ENCODE measurements around the gene PAEP. TPM values are rescaled to one million over a fixed set of nuclear protein-coding genes. Genes with fewer than 3 reads are reported as not detected.
A peak's percentile ranks its signal among the peaks of the same experiment; 100 is the strongest.

Gene PAEP
- total RNA-seq, 6 experiments from 2014 or later: not detected

- no peak overlapping the region for H3K4me3 ChIP-seq
- ATAC-seq: no peak
- no peaks in the 10 kb centered on the region for H3K4me1 ChIP-seq
- no peaks in the 10 kb centered on the region for H3K27me3 ChIP-seq
- 100% methylated on average over 1 of the region's 9 CpGs for WGBS (ENCODE audit: insufficient coverage, low coverage, low lambda C conversion rate, missing lambda C conversion rate)
- peak in 1 of 3 donors; percentile 26 for DNase-seq
- H3K27ac ChIP-seq: no peak overlapping the region
- intact Hi-C loops (cut with DNase I): no loop called here
- H3K9me3 ChIP-seq: no peaks in the 10 kb centered on the region
- no peaks in the 10 kb centered on the region for H3K36me3 ChIP-seq
- TF ChIP-seq POLR2A (IDR thresholded peaks at IDR 0.05): no peak
- TF ChIP-seq CTCF (IDR thresholded peaks at IDR 0.05): no peak
Measured at GRCh38 chr9:135588371-135588770, 26.8 kb downstream of the PAEP start.

- ATAC-seq (peak in 1 of 4 donors; percentile 8), DNase-seq (peak in 1 of 3 donors; percentile 41)
- Histone ChIP-seq H3K27ac (no peak overlapping the region), H3K4me3 (no peak overlapping the region), H3K9me3 (no peaks in the 10 kb centered on the region), H3K36me3 (no peaks in the 10 kb centered on the region), H3K4me1 (no peaks in the 10 kb centered on the region), H3K27me3 (no peaks in the 10 kb centered on the region)
- intact Hi-C loops (cut with DNase I): no loop called here
- TF ChIP-seq POLR2A (IDR thresholded peaks at IDR 0.05) (no peak), CTCF (IDR thresholded peaks at IDR 0.05) (no peak)
- no CpG with 5 or more reads among the region's 20 CpGs for WGBS (ENCODE audit: insufficient coverage, low coverage, low lambda C conversion rate, missing lambda C conversion rate)
Measured at GRCh38 chr9:135588886-135589595, 27.5 kb downstream of the PAEP start.

- Histone ChIP-seq H3K9me3 (no peaks in the 10 kb centered on the region), H3K27ac (no peak overlapping the region), H3K27me3 (no peaks in the 10 kb centered on the region), H3K36me3 (no peaks in the 10 kb centered on the region), H3K4me3 (no peak overlapping the region), H3K4me1 (no peaks in the 10 kb centered on the region)
- no peak for TF ChIP-seq CTCF (IDR thresholded peaks at IDR 0.05)
- no peak for TF ChIP-seq POLR2A (IDR thresholded peaks at IDR 0.05)
- 29% methylated on average over 2 of the region's 15 CpGs for WGBS (ENCODE audit: insufficient coverage, low coverage, low lambda C conversion rate, missing lambda C conversion rate)
- ATAC-seq (no peak), DNase-seq (peak in 1 of 3 donors; percentile 25)
- intact Hi-C loops (cut with DNase I): no loop called here
Measured at GRCh38 chr9:135589596-135590485, 28.3 kb downstream of the PAEP start.

GRCh38 chr9:135590486-135591079 is 29.0 kb downstream of the PAEP start:
- TF ChIP-seq POLR2A (IDR thresholded peaks at IDR 0.05) (no peak), CTCF (IDR thresholded peaks at IDR 0.05) (no peak)
- H3K36me3 ChIP-seq: no peaks in the 10 kb centered on the region
- no peaks in the 10 kb centered on the region for H3K9me3 ChIP-seq
- intact Hi-C loops (cut with DNase I): no loop called here
- no peak overlapping the region for H3K4me3 ChIP-seq
- no peaks in the 10 kb centered on the region for H3K4me1 ChIP-seq
- ATAC-seq: no peak
- H3K27me3 ChIP-seq: no peaks in the 10 kb centered on the region
- H3K27ac ChIP-seq: no peak overlapping the region
- DNase-seq: peak in 1 of 3 donors; percentile 32
- WGBS (ENCODE audit: insufficient coverage, low coverage, low lambda C conversion rate, missing lambda C conversion rate): 78% methylated on average over 17 of the region's 25 CpGs

All from right lobe of liver (tissue), 6 donors.